Activated T-helper 1 cell treated with anti-CD3 and anti-CD28 coated beads, Interleukin-2, amount 50 U/mL, for 16 hours (primary cell): ENCODE results near the gene TEX28.
"Not testable (repeated sequence)": the region's sequence is repeated elsewhere in the genome, so short reads cannot be mapped to it uniquely, and the experiment has no call there.

Source experiments
- DNase-seq, 2 donors: peaks; one replicate each; pipeline ENCODE4 v3.0.0-alpha.2; 2020; ENCODE audit warnings: low read depth in 1 of 2, low spot score in 1 of 2

TEX28 gene, protein sequence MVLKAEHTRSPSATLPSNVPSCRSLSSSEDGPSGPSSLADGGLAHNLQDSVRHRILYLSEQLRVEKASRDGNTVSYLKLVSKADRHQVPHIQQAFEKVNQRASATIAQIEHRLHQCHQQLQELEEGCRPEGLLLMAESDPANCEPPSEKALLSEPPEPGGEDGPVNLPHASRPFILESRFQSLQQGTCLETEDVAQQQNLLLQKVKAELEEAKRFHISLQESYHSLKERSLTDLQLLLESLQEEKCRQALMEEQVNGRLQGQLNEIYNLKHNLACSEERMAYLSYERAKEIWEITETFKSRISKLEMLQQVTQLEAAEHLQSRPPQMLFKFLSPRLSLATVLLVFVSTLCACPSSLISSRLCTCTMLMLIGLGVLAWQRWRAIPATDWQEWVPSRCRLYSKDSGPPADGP

GRCh38 chrX:154294791-154295574 is at the start of gene TEX28:
TSS of gene TEX28 (minus strand) at chrX:154295124. CDS start at chrX:154292117, 3,007 bp downstream.
- DNase-seq, result no peak

- not testable (repeated sequence) for DNase-seq
Measured at GRCh38 chrX:154343620-154344019, 48.7 kb upstream of the TEX28 start.

GRCh38 chrX:154343063-154343462 is 48.1 kb upstream of the TEX28 start:
- not testable (repeated sequence) for DNase-seq

- not testable (repeated sequence) for DNase-seq
Measured at GRCh38 chrX:154341399-154342298, 46.7 kb upstream of the TEX28 start.

DNA sequence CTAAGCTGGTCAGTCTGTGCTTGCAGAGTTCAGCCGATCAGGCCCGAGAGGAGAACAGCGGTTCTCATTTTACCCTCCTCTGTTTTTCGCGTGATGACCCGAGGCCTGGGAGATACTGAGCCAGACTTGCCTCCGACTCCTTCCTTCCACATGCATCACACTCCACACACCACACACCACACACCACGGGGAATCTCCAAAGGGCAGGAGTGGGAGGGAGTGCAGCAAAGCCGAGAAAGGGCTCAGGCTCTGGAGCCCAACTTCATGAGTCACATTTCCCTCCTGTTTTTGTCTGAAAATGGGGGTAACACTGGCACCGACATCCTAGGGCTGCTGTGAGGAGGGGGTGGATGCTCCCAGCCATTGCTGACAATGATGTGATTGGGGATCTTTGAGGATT is 39.6 kb upstream of the TEX28 start:
- no peak for DNase-seq

- no peak for DNase-seq
Measured at GRCh38 chrX:154333837-154334271, 38.9 kb upstream of the TEX28 start.

DNA sequence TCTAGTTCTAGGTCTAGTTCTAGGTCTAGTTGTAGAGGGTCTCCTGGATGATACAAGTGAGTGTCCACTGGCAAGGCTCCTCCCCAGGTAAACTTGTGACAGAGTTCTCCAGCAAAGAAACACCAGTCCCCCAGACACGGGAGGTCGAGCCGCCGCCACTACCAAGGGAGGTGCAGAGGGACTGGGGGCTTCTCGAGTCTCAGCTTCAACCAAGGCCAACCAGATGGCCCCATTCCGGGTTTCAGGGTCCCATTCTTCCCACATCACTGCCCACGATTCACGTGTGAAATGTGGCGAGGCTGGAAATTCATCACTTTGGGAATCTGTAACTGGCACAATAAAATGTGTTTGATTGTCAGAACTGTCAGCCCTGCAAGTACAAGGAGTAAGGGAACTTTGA is 38.2 kb upstream of the TEX28 start:
- DNase-seq, result no peak

GRCh38 chrX:154332561-154332960 is 37.6 kb upstream of the TEX28 start:
- no peak for DNase-seq

DNA sequence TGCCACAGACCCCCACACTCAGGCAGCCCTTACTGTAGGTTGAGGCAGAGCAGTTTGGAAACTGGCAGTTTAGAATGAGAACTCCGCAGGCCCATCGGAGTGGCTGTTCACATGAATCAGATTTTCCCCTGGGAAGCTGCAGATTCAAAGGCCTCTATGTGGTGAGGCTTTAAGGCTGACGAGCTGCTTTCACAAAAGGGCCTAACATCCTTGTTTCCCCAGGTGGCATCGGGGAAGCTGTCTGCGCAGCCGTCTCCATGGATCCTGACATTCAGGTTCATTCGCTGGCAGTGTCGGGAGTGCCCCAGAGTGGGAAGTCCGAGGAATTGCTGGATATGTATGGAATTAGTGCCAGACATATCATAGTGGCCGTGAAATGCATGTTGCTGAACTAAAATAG is 34.4 kb upstream of the TEX28 start:
- no peak for DNase-seq

GRCh38 chrX:154328646-154329045 is 33.7 kb upstream of the TEX28 start:
- no peak for DNase-seq

DNA sequence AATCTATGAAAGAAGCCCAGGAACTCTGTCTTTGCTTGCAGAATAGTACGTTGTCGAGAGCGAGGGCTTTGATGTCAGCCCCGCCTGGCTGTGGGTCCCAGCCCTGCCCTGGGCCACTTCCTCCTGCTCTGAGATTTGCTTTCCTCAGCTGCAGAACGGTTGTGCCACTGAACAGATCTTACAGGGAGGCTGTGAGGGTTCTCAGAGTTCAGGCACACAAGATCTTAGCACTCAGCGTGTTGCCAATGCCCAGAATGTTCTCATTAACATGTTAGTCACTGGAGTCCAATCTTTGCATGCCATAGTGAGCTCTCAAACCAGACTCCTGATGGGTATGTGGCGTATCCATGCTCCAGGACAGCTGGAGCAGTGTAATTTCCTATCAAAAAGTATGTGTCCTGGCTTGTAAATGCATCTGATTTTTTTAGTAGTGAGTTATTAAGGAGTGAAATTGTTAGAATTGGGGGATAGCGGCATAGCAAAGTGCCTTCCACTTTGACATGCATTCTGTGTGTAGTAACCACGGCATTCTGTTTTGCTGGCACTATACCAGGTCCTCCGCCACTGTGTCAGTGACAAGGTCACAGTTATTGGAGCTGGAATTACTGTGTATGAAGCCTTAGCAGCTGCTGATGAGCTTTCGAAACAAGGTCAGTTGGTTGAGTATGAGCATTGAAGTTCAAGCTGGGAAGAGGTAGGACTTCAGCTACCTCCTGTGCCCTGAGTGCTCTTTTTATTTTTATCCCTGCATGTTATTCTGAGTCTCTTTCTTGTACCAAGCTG is 32.3 kb upstream of the TEX28 start:
- no peak for DNase-seq

DNA sequence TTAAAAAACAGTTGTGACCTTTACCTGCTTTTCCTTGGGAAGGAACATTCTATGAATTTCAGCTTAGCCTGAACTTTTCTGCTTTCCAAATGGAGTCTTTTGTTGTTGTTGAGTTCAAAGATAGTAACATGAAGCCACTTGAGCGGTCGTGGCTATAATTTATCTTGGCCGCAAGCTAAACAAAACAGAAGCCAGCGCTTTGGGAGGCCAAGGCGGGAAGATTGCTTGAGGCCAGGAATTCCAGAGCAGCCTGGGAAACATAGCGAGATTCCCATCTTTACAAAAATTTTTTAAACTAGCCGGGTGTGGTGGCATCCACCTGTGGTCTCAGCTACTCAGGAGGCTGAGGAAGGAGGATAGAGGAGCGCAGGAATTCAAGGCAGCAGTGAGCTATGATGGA is 30.6 kb upstream of the TEX28 start:
- no peak for DNase-seq

DNA sequence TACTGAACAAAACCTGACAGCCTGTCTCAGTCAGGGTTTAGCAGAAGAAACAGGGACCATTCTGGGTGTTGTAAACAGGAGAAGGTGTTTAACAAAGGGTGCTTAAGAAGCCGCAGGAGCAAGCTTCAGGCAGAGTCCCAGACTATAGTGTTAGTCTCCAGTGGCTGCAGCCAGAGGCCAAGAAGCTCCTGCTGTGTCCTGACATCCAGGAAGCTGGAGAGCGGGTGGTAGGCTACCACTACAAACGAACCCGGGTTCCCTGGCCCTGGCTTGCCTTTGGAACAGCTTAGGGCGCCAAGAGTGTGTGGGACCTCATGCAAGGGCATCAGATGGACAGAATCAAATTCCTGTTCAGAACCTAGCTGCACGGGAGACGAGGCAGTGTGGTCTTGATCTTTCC is 28.6 kb upstream of the TEX28 start:
- no peak for DNase-seq

DNA sequence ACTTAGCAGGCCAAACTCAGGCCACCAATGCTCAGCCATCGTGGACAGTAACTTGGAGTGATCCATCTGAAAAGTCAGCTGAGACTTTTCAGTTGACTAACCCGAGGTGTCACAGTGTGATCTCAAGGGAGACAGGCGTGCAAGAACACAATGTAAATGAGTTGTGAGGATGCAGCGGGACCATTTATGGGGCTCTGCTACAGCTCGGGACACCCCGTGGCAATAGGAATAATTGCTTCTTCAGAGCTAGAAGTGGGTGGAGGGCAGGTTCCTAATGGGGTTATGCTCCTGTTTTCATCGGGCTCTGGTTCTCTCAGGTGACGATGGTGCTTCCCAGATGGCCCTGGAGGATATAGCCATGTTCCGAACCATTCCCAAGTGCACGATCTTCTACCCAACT is 28.0 kb upstream of the TEX28 start:
- DNase-seq, result no peak

DNA sequence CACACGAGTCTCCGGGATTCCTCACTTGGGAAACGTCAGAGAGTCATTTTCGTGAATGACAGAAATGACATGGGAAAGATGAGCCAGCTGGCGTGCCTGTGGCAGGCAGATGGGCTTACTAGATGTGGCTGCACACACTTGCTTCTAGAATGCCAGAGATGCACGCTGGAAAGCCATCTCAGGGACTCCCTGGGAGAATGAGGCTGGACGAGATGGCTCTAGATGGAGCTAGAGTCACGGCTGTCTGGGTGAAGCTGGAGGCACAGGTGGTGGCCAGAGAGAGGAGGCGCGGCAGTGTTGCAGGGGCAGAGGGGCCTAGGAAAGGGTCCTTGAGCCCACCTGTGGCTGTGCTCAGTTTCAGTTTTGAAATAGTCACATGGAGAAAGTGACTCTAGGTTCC is 26.7 kb upstream of the TEX28 start:
- DNase-seq, result no peak

DNA sequence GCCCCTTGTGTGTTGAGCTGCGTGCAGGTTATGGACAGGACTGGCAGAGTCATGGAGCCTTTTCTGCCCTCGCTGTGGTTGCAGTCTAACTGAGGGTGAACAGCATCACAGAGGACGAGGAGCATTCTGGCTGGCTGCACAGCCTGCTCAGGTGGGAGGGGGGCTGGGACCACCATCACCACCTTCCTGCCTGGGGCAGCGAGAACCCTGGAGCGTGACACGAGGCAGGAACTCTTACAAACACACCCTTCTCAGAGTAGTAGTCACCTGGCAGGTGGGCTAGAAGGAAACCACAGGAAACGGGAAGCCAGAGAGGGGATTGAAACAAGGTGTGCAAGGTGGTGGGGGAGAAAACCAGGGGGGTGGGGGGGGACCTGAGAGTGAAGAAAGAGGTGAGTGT is 26.2 kb upstream of the TEX28 start:
- no peak for DNase-seq

DNA sequence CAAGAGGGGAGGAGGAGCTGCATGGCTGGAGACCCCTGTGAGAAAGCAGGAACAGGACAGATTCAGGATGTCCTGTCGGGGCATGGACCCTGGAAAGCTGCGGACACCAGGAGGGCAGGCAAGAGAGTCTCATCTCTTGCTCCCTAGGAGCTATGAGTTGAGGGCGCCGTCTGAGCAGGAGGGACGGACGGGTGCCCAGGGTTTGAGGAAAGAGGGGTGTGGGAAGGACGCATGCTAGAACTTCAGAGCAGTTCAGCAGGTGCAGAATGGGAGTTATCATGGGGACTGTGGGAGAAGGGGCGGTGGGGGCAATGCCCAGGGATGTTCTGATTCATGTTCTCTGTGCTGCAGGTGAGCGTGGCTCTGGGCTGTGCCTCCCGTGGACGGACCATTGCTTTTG is 25.5 kb upstream of the TEX28 start:
- no peak for DNase-seq

DNA sequence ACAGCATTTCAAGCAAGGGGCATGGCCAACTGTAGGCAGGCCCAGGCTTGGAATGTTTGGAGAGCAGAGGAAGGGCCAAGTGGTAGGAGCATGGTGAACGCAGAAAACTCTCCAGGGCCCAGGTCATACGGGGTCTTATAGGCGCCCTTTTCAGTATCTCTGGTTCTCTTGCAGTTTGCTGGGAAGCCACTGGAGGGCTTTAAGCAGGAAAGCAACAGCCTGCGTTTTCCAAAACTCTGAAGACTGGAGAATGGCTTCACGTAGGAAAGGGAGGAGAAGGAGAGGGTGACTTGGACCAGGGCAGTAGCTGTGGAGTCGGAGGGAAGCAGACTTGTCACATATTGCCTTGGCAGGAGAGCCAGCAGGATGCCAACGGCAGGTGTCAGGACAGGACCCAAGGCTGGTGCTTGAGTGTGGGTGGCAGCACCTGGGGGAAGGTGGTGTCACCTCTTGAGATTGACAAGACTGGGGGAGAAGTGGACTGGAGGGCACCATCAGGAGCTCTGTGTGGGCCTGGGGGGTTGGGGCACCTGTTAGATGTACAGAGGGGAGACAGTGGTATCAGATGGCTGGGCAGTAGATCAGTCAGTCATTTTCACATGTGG is 22.6 kb upstream of the TEX28 start:
- DNase-seq, result no peak

- DNase-seq, result no peak
Measured at GRCh38 chrX:154315416-154315815, 20.5 kb upstream of the TEX28 start.

- no peak for DNase-seq
Measured at GRCh38 chrX:154313147-154313546, 18.2 kb upstream of the TEX28 start.
